NT2/D1 (cell line): ENCODE results near the gene VTN.
A peak's percentile ranks its signal among the peaks of the same experiment; 100 is the strongest.

Experiments
- DNase-seq: peaks from one replicate; pipeline ENCODE4 v3.0.0-alpha.2; 2011; ENCODE audit warnings: low read depth, low spot score
- H3K27me3 ChIP-seq: 2 replicates; pipeline ENCODE4 v1.6.0; 2011; ENCODE audit warnings: mild to moderate bottlenecking; ENCODE audit not compliant: insufficient read length, insufficient read depth
- H3K36me3 ChIP-seq: 2 replicates; pipeline ENCODE4 v1.6.1; 2011; ENCODE audit warnings: mild to moderate bottlenecking, low read length, mixed read lengths; ENCODE audit not compliant: insufficient read depth, insufficient read length
- H3K4me1 ChIP-seq: 2 replicates; pipeline ENCODE4 v1.5.1; 2011; ENCODE audit not compliant: insufficient read depth, insufficient read length
- H3K4me3 ChIP-seq: 2 replicates; pipeline ENCODE4 v1.5.1; 2011; ENCODE audit warnings: low read depth; ENCODE audit not compliant: insufficient read length
- H3K9ac ChIP-seq: 2 replicates; pipeline ENCODE4 v1.6.0; 2011; ENCODE audit warnings: low read depth; ENCODE audit not compliant: insufficient read length
- H3K9me3 ChIP-seq: 2 replicates; pipeline ENCODE4 v1.5.1; 2011; ENCODE audit warnings: mild to moderate bottlenecking, low read length; ENCODE audit not compliant: insufficient read depth
- SUZ12 ChIP-seq: IDR thresholded peaks from 2 replicates; pipeline ENCODE4 v1.6.1; 2011; ENCODE audit not compliant: insufficient read length, insufficient read depth; ENCODE audit errors: extremely low read depth
- YY1 ChIP-seq: IDR thresholded peaks from 2 replicates; pipeline ENCODE4 v1.6.1; 2011; ENCODE audit not compliant: insufficient read length, insufficient read depth
- ZNF274 ChIP-seq: IDR thresholded peaks from 2 replicates; pipeline ENCODE4 v1.6.1; 2011; ENCODE audit warnings: mild to moderate bottlenecking, low read depth, low read length

VTN gene

DNA sequence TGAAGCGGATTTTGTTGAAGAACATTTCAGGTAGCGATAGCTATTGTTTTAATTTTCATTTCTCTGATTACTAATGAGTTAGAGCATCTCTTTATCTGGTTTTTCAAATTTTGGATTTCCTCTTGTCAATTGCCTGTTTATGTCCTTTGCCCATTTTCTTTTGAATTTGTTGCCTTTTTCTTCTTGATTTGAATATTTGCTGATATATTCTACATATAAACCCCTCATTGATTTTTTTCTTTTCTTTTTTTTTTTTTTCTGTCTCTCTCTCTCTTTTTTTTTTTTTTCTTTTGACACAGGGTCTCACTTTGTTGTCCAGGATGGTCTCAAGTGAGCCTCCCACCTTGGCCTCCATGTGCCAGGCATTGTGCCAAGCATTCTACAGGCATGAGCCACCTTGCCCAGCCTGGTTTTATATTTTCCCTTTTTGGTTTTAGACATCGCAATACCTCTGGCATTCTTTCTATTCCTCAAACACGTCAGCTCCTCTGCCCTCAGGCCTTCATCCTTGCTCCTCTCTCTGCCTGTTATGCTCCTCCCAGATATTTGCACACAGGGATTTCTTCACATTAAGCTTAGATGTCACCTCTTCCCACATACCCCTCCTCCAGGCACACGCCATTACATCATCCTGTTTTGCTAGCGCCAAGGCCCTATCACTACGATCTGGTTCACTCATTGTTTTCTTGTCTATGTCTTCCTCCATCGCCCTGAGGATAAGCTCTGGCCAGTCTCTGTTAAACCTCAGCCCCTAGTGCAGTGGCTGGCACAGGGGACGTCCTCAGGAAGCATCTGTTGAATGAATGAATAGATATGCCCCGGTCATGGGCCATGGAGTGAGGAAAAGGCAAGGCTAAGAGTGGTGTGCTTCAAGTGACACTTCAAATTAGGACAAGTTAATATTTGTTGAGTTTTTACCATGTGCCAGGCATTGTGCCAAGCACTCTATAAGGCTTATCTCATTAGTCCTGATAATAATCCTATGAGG, 10.0 kb upstream of the VTN start:
- no peak for TF ChIP-seq ZNF274
- TF ChIP-seq SUZ12 = no peak
- no peak for TF ChIP-seq YY1
- Histone ChIP-seq H3K4me1 (peaks cover 2% of the 10 kb centered on the region), H3K9me3 (no peaks in the 10 kb centered on the region), H3K9ac (no peak overlapping the region), H3K36me3 (peaks cover 2% of the 10 kb centered on the region), H3K27me3 (peaks cover 9% of the 10 kb centered on the region), H3K4me3 (no peak overlapping the region)
- DNase-seq = no peak

DNA sequence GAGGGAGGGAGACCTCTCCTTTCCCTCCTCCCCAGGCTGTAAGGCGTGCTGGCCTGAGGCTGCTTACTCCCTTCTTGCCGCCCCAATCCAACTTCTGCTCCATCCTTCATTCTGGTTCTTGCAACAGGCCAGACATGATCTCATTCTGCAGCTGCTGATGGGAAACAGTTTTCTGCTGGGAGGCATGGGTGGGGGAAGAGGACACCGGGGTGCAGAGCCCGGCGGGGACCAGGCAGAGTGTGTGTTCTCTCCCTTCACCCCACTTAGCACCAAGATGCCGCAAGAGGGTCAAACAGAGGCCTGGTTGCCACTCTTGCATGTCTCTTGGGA, 2.8 kb upstream of the VTN start:
- DNase-seq = no peak
- H3K4me1 ChIP-seq = peaks cover 17% of the 10 kb centered on the region
- peak overlapping the region; percentile 80 for H3K9ac ChIP-seq
- no peak for TF ChIP-seq SUZ12
- TF ChIP-seq YY1 = no peak
- TF ChIP-seq ZNF274 = no peak
- peaks cover 22% of the 10 kb centered on the region for H3K27me3 ChIP-seq
- peaks cover 4% of the 10 kb centered on the region for H3K36me3 ChIP-seq
- H3K9me3 ChIP-seq = no peaks in the 10 kb centered on the region
- H3K4me3 ChIP-seq = no peak overlapping the region

DNA sequence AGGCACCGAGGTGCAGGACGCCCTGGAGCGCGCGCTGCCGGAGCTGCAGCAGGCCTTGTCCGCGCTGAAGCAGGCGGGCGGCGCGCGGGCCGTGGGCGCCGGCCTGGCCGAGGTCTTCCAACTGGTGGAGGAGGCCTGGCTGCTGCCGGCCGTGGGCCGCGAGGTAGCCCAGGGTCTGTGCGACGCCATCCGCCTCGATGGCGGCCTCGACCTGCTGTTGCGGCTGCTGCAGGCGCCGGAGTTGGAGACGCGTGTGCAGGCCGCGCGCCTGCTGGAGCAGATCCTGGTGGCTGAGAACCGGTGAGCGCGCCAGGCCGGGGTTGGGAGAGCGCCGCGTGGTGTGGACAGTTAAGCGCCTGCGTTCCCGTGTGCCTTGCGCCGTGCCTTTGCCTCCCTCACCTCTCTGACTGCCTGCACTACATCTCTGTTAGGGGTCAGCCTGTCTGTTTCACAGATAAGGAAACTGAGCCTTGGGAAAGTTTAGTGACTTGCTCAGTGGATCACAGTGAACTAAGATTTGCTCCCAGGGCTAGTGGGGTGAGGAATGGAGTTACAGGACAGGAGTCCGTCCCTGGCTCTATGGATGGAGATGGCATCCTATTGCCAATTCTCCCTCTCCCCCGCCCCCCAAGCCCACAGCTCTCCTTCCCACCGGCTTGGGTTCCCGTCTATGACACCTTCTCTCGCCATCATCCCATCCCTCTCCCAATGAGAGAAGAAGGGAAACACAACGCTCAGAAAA, 2.3 kb upstream of the VTN start:
- Histone ChIP-seq H3K4me1 (peaks cover 17% of the 10 kb centered on the region), H3K36me3 (peaks cover 7% of the 10 kb centered on the region), H3K4me3 (peak overlapping the region; percentile 66), H3K9ac (peak overlapping the region; percentile 80), H3K9me3 (no peaks in the 10 kb centered on the region), H3K27me3 (peaks cover 22% of the 10 kb centered on the region)
- no peak for DNase-seq
- no peak for TF ChIP-seq YY1
- peak; percentile 58 for TF ChIP-seq SUZ12

DNA sequence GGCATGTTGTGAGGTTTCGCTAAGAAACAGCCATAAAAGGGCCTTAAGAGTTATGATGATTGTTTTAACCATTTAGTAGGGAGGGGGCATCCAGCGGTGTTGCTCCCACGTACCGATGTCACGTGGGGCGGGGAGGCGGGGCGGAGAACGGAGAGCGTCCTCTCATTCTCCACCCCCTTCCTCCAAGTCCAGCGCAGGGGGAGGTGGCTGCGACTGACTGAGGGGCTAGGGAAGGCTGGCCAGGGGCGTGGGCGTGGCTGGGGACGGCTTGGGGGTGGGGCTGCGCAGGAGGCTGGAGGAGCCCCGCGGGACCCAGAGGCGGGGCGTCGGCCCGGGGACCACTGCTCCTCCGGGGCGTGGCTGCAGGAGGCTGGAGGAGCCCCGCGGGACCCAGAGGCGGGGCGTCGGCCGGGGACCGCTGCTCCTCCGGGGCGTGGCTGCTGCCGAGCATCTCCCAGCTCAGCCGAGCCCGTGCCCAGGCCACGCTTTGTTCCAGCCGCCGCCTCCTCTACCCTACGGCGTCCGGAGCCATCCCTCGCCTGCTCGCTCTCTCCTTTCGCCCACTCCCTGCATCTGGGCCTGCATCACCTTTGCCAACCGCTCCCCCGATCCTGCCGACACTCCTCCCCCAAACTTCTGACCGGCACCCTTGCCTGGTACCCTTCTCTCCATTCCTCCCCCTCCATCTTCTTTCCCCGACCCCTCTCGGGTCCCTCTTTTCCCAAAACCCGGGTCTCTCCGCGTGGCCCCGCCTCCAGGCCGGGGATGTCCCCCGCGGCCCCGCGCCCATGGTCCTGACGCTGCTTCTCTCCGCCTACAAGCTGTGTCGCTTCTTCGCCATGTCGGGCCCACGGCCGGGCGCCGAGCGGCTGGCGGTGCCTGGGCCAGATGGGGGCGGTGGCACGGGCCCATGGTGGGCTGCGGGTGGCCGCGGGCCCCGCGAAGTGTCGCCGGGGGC, 1.4 kb upstream of the VTN start, which contains the start of gene SARM1:
TSS of gene SARM1 (plus strand) at position 450 of the 958 bp plus-strand sequence. CDS start at position 789, 339 bp downstream.
- Histone ChIP-seq H3K36me3 (peaks cover 10% of the 10 kb centered on the region), H3K9me3 (no peaks in the 10 kb centered on the region), H3K4me3 (peak within 1 kb of the TSS; percentile 66), H3K27me3 (peaks cover 22% of the 10 kb centered on the region), H3K9ac (peak within 1 kb of the TSS; percentile 80), H3K4me1 (peaks cover 17% of the 10 kb centered on the region)
- peak; percentile 84 for DNase-seq
- no peak for TF ChIP-seq SUZ12
- no peak for TF ChIP-seq YY1
- TF ChIP-seq ZNF274 = no peak

DNA sequence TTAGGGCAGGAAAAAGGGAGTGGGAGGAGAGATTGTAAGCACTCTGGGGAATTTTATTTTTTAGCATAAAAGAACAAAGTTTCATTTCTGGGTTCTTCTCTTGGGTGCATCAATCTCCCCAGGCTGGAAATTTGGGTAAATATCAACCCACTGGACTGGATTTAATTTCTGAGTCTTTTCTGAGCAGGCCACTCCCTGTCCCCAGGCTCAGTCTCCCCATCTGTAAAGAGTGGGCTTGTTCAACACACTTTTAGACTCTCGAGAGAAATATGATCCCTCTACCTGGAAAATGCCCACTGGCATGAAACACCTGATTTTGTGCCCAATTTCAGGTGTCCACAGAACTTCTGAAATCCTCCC, 617 bp upstream of the VTN start:
- Histone ChIP-seq H3K4me3 (no peak overlapping the region), H3K27me3 (peaks cover 22% of the 10 kb centered on the region), H3K9me3 (no peaks in the 10 kb centered on the region), H3K36me3 (peaks cover 10% of the 10 kb centered on the region), H3K9ac (no peak overlapping the region), H3K4me1 (peaks cover 17% of the 10 kb centered on the region)
- TF ChIP-seq SUZ12 (no peak), YY1 (no peak), ZNF274 (no peak)
- DNase-seq = no peak

DNA sequence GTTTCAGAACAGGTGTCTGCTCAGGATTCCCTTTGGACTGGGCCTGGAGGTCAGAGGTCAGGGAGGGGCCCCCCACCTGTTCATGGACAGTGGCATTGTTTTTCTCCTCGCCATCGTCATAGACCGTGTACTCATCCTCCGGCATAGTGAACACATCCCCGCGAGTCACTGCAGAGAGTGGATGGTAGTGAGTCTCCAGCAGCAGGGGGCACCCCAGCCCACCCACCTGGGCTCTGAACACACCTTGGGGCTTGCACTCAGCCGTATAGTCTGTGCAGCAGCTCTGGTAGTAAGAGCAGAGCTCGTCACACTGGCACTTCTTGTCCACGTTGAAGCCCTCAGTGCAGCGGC, 448 bp downstream of the VTN start:
- TF ChIP-seq ZNF274 (no peak), YY1 (no peak), SUZ12 (no peak)
- Histone ChIP-seq H3K4me1 (peaks cover 17% of the 10 kb centered on the region), H3K27me3 (peaks cover 22% of the 10 kb centered on the region), H3K9me3 (no peaks in the 10 kb centered on the region), H3K4me3 (no peak overlapping the region), H3K9ac (peak overlapping the region; percentile 6), H3K36me3 (peaks cover 16% of the 10 kb centered on the region)
- DNase-seq = no peak
